ENCODE data around the gene PSMB10. TPM values are rescaled to one million over a fixed set of nuclear protein-coding genes. Genes with fewer than 3 reads are reported as not detected.

PSMB10 gene
- total RNA-seq, 3 donors from 2014 or later: 32.1 to 46.2 (median 34.1) TPM

GRCh38 chr16:67969254-67970039, 32.8 kb upstream of the PSMB10 start:
- Histone ChIP-seq H3K36me3 (no peaks in the 10 kb centered on the region), H3K27ac (peak overlapping the region; percentile 92 to 98), H3K27me3 (no peaks in the 10 kb centered on the region), H3K4me1 (peaks cover 0 to 10% of the 10 kb centered on the region in 2 donors), H3K4me3 (peak overlapping the region; percentile 84 to 96 (median 89)), H3K9me3 (no peaks in the 10 kb centered on the region)
- intact Hi-C loops (cut with DNase I; ENCODE audit: low total_unique reads): no loop called here
- TF ChIP-seq CTCF (IDR thresholded peaks at IDR 0.05) (no peak), POLR2AphosphoS5 (IDR thresholded peaks at IDR 0.05) (no peak), POLR2A (IDR thresholded peaks at IDR 0.05) (no peak)
- DNase-seq (ENCODE audit: low spot score in 2 of 2): no peak

GRCh38 chr16:67968400-67969253, 32.0 kb upstream of the PSMB10 start, which contains the start of gene SLC12A4:
TSS of gene SLC12A4 (minus strand) at chr16:67968637. CDS start at chr16:67968553, 84 bp downstream.
- intact Hi-C loops (cut with DNase I; ENCODE audit: low total_unique reads): no loop called here
- TF ChIP-seq POLR2A (IDR thresholded peaks at IDR 0.05): no peak
- TF ChIP-seq POLR2AphosphoS5 (IDR thresholded peaks at IDR 0.05): peak; percentile 44 to 78 (median 65)
- no peak for TF ChIP-seq CTCF (IDR thresholded peaks at IDR 0.05)
- peak; percentile 76 to 84 for DNase-seq (ENCODE audit: low spot score in 2 of 2)
- Histone ChIP-seq H3K4me3 (peak within 1 kb of the TSS; percentile 84 to 96 (median 89)), H3K9me3 (no peaks in the 10 kb centered on the region), H3K27ac (peak within 1 kb of the TSS; percentile 92 to 98), H3K4me1 (peaks cover 0 to 10% of the 10 kb centered on the region in 2 donors), H3K27me3 (no peaks in the 10 kb centered on the region), H3K36me3 (no peaks in the 10 kb centered on the region)

GRCh38 chr16:67967958-67968399, 31.3 kb upstream of the PSMB10 start:
- Histone ChIP-seq H3K27me3 (no peaks in the 10 kb centered on the region), H3K36me3 (no peaks in the 10 kb centered on the region), H3K9me3 (no peaks in the 10 kb centered on the region), H3K4me3 (peak overlapping the region; percentile 84 to 96 (median 89)), H3K4me1 (peaks cover 4 to 14% of the 10 kb centered on the region in 2 donors), H3K27ac (peak overlapping the region; percentile 92 to 98)
- DNase-seq (ENCODE audit: low spot score in 2 of 2): no peak
- no peak for TF ChIP-seq CTCF (IDR thresholded peaks at IDR 0.05)
- TF ChIP-seq POLR2AphosphoS5 (IDR thresholded peaks at IDR 0.05): no peak
- TF ChIP-seq POLR2A (IDR thresholded peaks at IDR 0.05): no peak
- intact Hi-C loops (cut with DNase I; ENCODE audit: low total_unique reads): no loop called here

GRCh38 chr16:67967183-67967957, 30.7 kb upstream of the PSMB10 start:
- Histone ChIP-seq H3K9me3 (no peaks in the 10 kb centered on the region), H3K36me3 (no peaks in the 10 kb centered on the region), H3K4me3 (peak overlapping the region; percentile 84 to 96 (median 89)), H3K27me3 (no peaks in the 10 kb centered on the region), H3K4me1 (peaks cover 8 to 20% of the 10 kb centered on the region in 2 donors), H3K27ac (peak overlapping the region; percentile 92 to 98)
- intact Hi-C loops (cut with DNase I; ENCODE audit: low total_unique reads): no loop called here
- no peak for DNase-seq (ENCODE audit: low spot score in 2 of 2)
- TF ChIP-seq CTCF (IDR thresholded peaks at IDR 0.05) (no peak), POLR2A (IDR thresholded peaks at IDR 0.05) (no peak), POLR2AphosphoS5 (IDR thresholded peaks at IDR 0.05) (no peak)
